ENCODE data around the gene SOHLH2.

Gene SOHLH2

DNA sequence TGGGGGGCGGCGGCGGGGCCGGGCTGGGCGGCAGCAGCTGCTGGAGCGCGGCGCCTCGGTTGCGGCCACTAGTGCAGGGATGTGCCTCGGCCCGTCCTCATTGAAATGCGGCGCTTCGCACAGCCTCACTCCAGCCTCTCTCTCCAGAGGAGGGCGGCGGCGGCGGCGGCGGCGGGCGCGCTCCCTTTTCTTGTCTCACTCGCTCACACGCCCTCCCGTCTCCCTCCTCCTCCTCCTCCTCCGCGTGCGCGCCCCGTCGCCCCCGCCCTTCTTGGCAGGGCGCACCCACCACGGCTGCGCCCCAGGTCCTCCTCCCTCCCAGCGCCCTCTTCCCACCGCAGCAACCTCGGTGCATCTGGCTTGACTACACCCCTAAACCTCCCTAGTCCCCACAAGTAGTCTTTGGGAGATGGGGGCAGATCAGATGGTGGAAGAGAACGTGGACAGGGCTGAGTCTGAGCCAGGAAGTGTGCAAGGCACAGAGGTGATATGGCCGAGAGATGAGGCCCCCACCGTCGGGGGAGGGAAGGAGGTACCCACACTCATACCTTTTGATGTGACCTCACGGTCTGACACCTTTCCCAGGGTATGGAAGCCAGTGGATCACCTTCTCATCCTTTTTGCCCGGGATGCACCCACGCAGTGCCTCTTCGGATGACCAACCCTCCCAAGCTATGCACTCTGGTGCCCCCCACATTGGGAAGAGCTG is 83.0 kb downstream of the SOHLH2 start, which contains the start of gene DCLK1:
Gene DCLK1, minus strand, starts transcription at position 161 of the 709 bp plus-strand sequence.
- no peak for DNase-seq (ENCODE audit: low read depth in 2 of 2)

DNA sequence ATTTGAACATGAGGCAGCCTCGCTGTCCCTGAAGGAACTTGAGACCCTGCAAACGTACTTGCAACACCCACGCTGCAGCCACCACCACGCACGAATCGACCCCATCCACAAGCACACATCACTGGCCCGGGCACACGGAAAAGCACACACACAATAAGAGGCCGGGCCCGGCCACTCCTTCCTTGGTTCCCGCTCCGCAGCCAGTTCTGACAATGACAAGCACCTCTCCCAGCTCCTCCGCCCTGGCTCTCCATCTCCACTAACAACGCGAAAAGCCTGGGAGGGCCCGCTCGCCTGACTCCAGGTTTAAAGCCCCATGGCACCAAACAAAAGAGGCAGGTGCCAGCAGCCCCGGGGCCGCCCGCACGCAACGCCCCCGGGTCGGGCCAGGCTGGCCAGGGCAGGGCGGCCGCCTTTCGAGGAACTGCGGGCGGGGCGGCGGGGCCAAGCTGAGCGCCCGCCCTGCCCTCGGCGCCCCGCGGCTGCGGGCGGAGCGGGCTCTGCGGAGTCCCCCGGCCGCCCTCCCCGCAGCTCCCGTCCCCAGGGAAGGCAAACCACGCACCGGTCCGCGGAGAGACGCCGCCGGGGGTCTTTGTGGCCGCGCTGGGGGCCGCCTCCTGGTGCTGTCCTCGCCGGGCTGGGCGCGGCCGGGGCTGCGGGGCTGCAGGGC is 83.7 kb downstream of the SOHLH2 start:
- no peak for DNase-seq (ENCODE audit: low read depth in 2 of 2)

DNA sequence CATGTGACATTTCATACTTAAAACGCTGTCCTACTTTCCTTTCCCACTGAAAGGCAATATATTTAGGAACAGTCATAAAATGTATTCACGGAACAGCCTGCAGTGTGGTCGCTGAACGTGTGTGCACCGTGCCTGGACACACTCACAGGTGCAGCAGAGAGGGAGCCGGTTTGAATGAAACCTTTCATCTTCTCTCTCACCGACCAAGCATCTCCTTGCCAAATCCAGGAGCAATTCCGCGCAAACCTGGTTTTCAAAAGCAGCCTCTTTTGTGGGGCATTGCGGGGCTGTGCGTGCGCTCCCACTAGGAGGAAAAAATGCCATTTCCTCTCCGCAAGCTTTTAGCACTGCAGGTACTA is 84.2 kb downstream of the SOHLH2 start:
- DNase-seq (ENCODE audit: low read depth in 2 of 2): no peak

DNA sequence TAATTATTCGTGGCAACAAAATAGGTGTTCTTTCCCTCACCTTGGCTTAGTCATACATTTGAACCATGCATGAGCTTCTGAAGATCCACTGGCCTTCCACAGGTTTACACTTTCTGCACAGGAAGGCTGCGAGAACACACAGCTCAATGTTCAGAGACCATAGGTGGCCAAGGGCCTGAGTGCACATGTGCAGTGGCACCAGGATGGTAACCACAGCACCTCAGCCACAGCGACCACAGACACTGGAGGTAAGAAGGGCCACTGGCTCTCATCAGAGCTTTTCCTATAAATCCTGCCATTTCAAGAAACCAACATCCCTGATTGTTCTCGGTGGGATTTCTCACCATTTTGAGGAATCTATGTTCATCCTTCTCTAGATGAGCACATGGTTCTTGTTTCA is 84.8 kb downstream of the SOHLH2 start:
- no peak for DNase-seq (ENCODE audit: low read depth in 2 of 2)

DNA sequence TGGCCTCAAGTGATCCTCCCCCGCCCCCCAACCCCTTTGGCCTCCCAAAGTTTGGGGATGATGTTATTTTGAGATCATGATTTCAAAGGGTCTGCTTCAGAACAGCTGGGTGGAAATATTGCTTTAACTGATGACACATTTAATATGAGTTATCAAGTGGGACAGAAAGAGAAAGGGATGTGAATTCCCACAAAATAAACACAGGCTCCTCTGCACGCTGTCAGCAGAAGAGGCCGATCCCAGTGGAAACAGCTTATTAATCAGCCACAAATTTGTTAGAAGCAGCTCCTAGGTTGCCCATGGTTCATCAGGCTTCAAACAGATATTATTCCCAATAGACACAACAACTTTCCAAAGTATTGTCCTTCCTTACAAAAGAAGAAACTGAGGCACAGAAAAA is 87.9 kb downstream of the SOHLH2 start:
- no peak for DNase-seq (ENCODE audit: low read depth in 2 of 2)

DNA sequence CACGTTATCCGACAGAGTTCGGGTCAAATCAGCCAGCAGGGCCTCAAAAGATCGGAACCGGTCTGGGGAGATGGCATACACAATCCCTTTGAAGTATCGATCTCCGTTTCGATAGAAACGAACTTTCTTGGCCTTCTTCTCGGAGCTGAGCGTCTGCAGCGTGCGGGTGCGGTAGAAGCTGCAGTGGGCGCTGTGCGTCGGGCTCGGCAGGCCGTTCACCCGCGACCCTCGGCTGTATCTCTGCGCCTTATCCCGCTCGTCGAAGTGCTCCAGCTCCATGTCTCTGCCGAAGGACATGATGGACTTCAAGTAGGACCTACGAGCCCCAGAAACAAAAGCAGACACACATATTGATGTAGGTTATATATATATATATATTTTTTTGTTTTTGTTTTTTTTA is 88.5 kb downstream of the SOHLH2 start:
- DNase-seq (ENCODE audit: low read depth in 2 of 2): no peak

DNA sequence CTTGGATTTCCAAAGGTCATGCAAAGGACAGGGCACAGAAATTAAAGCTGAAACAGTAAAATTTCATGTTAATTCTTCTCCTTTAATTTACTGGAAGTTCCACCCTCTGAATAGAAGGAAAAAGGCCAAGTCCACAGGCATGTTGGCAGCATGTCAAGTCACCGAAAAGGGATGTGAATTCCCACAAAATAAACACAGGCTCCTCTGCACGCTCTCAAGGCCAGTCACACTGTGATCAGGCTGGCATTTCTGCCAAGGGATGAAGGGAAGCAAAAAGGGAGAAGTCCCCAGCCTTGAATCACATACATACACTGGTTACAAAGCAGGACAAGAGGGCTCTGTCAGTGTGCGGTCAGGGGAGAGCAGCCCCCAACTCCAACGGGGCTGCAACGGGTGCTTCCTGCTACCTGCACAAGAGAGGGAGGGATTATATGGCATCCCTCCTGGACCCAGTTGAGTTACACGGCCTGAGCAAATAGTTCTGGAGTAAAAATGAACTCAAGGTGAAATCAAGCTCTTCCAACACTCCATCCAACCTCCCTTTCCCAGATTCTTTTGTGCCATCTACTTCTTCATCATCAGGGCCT is 90.0 kb downstream of the SOHLH2 start:
- DNase-seq (ENCODE audit: low read depth in 2 of 2): no peak

All from stimulated activated CD8-positive, alpha-beta memory T cell treated with anti-CD3 and anti-CD28 coated beads, Interleukin-7, amount 100 ng/mL, for 4 hours (primary cell).